HS-5 (cell line): ENCODE measurements around the gene GH2.
"Not testable (repeated sequence)": the region's sequence is repeated elsewhere in the genome, so short reads cannot be mapped to it uniquely, and the experiment has no call there.

Experiments used
- DNase-seq: peaks from one replicate; pipeline ENCODE4 v3.0.0-alpha.2; 2012; ENCODE audit warnings: low read depth

GH2 gene

DNA sequence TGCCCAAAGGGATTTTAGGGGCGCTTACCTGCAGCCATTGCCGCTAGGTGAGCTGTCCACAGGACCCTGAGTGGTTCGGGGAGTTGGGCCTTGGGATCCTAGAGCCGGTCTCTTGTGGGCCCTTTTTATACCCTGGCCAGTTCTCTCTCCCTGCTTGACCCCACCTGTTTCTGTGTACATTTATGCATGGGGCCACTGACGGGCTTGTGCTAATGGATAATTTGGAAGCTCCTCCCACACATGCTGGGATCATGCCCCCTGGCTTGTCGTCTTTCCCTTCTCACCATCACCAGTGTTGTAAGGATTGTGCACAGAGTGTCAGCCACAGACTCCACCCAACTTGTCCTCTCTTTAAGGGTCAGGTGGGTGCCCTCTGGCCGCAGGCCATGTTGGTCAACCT lies 8.2 kb downstream of the GH2 start, which contains the start of gene CSH2:
Gene CSH2 (minus strand): TSS at position 101 of the 400 bp plus-strand sequence. CDS start 63 bp downstream, at position 38.
- not testable (repeated sequence) for DNase-seq

DNA sequence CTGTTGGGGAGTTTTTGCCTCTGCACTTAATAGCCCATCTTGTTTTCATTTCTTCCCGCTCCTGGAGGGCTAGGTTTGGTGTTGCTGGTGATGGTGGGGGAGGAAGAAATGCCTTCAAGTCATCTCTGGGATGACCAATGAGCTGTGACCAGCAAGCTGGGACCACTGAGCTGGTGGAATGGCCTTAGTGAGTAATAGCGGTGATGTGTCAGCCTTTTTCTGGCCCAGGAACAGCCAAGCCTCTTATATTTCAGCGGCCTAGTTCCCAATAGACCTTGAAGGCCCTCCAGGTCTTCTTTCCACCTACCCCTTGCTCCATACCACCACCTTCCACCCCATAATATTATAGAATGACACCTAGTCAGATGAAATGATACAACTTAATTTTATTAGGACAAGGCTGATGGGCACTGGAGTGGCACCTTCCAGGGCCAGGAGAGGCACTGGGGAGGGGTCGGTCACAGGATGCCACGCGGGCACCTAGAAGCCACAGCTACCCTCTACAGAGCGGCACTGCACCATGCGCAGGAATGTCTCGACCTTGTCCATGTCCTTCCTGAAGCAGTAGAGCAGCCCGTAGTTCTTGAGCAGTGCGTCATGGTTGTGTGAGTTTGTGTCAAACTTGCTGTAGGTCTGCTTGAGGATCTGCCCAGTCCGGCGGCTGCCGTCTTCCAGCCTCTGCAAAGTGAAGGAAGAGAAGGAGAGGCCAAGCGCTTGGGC lies 9.9 kb downstream of the GH2 start:
- not testable (repeated sequence) for DNase-seq

GRCh38 chr17:63870292-63870665 lies 11.5 kb downstream of the GH2 start:
- DNase-seq = not testable (repeated sequence)

- DNase-seq = not testable (repeated sequence)
These were observed 12.1 kb downstream of the GH2 start for GRCh38 chr17:63869491-63870291.

GRCh38 chr17:63866625-63867024 lies 15.1 kb downstream of the GH2 start:
- not testable (repeated sequence) for DNase-seq

DNA sequence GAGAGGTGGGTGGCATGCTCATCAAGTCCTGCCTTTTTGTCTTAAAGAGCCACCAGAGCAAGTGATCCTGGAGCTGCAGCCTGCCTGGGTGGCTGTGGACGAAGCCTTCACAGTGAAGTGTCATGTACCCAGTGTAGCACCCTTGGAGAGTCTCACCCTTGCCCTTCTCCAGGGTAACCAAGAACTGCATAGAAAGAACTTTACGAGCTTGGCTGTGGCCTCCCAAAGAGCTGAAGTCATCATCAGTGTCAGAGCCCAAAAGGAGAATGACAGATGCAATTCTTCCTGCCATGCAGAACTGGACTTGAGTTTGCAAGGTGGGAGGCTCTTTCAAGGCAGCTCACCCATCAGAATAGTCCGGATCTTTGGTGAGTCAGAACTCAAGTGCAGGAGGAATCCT lies 22.5 kb downstream of the GH2 start:
- DNase-seq = no peak

DNA sequence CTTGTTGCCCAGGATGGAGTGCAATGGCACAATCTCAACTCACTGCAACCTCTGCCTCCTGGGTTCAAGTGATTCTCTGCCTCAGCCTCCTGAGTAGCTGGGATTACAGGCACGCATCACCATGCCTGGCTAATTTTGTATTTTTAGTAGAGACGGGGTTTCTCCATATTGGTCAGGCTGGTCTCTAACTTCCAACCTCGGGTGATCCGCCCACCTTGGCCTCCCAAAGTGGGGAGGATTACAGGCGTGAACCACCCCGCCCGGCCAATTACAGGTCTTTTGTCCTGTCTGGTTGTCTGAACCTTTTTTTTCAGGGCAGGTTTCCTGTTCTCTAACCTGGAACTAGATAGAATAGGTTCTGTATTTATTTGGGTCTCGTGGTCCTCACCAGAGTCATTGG lies 25.3 kb downstream of the GH2 start:
- DNase-seq = not testable (repeated sequence)

- no peak for DNase-seq
These were observed 26.6 kb downstream of the GH2 start for GRCh38 chr17:63855185-63855584.

DNA sequence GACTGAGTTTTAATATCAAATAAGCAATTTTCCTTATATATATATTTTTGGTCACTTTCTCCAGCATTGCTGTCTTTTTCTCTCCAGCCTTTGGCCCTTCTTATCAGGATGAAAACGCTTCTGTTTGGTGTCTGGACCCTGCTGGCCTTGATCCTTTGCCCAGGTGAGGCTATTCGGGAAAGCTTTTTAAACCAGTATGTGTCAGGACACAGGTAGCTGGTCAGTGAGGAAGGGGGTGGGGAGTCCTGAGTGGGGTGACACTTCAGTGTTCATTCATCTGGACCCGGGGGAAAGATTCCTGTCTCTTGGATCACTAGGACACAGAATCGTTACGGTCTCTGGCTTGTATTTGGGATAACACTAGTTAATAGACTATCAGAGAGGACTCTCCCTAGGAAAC lies 27.0 kb downstream of the GH2 start:
- no peak for DNase-seq

DNA sequence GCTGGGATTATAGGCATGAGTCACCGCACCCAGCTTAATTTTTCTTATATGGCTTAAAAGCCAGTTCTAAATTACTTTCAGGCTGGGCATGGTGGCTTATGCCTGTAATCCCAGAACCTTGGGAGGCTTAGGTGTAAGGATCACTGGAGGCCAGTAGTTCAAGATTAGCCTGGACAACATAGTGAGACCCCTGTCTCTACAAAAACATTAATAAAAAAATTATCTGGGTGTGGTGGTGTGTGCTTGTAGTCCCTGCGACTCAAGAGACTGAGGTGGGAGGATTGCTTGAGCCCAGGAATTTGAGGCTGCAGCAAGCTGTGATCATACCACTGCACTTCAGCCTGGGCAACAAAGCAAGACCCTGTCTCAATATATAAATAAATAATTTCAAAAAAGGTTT lies 28.5 kb downstream of the GH2 start:
- DNase-seq = no peak

DNA sequence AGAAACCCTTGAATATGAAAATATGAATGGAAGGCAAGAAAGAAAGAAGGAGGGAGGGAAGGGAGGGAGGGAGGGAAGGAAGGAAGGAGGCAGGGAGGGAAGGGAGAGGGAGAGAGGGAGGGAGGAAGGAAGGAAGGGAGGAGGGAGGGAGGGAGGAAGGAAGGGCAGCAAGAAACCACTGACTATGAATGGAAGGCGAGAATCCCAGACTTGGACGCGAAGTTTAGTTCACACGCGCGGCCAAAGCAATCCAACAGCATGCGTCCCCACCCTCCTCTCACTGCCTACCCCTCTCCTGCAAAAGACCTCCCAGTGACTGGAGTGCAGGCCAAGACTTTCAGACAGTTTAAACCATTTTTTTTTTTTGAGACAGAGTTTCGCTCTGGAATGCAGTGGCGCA lies 31.3 kb downstream of the GH2 start:
- DNase-seq = no peak

DNA sequence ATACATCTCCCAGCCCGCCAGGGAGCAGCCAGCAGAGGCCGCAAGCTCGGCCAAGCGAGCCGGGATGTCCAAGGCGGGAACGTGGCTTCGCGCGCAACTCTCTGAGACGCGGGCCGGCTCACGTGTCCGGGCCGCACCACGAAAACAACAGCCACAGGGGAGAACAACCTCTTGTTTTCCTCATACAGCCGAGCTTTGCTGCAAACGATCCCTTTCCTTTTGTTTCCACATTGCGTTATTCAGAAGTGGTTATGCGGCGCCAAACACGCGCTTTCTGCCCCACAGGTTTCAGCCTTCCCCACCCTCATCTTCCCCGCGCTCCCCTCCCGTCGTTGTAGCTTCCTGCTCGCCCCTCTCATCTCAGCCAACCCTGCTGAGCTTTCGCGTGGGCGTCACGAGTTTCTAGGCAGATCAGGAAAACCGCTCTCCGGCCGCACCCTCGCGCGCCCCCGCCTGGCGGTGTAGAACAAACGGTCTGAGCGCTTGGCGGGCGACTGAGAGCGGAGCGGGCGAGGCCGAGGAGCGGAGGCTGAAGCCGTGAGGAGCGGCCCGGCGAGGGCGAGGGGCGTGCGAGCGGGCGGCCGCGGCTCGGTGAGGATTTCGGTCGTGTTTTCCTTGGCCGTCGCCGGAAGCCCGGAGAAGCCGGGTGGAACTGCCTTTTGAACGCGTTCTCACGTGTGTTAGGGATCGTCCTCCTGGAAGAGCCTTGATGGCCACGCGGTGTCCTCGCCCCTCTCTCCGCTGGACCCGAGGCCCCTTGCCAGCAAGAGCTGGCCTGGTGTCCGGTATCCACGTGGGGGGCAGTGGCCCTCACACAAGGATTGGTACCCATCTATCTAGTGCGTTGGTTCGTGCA lies 32.7 kb downstream of the GH2 start:
- peak; percentile 93 for DNase-seq

DNA sequence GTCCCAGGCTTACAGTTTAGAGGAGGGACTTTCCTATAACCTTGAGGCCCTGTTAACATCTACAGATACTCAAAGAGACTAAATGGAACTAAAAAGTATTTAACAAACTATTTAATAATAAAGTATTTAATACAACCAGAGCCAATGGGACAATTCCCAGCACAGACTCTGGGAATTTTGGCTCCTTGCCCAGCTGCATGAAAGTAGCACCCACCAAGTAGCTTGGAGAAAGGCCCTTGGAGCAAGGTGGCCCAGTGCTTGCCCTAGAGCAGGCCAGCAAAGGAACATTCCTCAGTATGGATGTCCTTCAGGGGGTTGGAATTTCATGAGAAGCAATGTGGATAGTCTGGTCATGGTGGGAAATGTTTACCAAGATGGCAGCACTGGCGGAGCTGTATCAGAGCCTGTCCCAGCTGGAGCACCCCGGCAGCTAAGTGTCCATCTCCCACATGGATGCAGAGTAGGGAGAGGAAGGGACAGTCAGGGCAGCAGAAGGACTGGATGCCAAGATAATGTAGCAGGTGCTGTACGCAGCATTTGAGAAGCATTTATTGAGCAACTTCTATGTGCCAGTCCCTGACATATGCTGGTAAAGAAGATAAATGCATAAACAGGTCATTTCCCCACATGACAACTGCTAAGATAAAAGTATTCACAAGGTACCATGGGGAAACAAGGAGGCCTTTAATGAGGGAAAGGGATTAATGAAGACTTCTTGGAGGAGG lies 34.1 kb downstream of the GH2 start:
- no peak for DNase-seq

DNA sequence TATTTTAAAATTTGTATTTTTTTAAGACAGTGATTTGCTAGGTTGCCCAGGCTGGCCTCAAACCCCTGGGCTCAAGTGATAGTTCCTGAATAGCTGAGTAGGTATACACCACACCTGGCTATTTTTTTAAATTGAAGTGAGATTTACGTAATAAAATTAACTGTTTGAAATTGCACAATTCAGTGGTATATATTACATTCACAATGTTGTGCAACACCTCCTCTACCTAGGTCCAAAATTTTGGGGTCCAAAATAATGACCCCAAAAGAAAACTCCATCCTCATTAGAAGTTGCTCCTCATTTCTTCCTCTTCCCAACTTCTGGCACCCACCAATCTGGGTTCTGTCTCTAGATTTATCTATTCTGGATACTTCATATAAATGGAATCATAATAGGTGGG lies 36.2 kb downstream of the GH2 start:
- no peak for DNase-seq

GRCh38 chr17:63843910-63844677 lies 37.6 kb downstream of the GH2 start:
- no peak for DNase-seq

DNA sequence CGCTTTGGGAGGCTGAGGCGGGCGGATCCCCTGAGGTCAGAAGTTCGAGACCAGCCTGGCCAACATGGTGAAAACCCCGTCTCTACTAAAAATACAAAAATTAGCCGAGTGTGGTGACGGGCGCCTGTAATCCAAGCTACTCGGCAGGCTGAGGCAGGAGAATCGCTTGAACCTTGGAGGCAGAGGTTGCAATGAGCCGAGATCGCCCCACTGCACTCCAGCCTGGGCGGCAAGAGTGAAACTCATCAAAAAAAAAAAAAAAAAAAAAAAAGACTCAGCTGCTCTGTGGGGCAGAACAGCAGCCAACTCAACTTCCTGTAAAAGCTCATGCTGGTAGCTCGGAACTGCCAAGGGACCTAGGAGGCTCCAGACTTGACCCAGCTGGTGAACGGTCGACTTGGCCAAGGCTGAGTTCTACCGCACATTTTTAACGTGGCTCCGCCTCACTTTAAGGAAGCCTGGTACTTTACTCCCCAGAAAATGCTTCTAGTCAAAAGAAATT lies 38.3 kb downstream of the GH2 start:
- DNase-seq = not testable (repeated sequence)

DNA sequence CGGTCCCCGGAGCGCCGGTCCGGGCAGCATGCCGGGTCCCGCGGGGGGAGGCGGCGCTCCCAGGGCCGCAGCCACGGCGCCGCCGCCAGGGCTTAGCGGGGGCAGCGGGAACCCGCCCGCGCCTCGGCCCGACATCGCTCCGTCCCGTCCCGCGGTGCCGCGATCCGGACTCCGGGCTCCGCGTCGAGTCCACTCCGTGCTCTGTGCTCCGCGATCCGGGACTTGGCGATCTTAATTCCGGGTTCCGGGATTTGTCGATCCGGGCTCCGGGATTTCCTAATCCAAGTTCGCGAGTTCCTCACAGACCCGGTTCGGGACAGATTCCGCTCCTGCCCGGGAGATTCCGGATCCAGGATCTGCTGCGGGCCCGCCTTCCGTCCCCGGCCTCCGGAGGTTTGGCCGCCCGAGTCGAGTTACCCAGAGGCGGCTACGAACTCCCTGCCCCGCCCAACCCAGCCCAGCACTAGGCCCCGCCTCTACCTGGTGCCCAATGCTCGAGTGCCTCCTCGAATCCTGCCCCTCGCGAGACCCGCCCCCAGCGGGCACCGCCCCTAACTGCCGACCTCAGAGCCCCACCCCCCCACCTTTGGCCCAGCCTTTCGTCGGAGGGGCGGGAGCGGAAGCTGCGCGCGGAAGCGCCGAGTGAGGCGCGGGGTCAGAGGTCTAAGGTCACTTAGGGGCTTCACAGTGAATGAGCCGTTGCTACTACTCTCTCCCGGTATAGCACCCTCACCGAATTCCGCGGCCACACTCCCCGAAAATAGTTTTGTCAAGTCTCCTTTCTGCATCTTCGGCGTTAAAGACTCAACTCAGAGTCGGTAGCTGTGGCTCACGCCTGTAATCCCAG lies 39.0 kb downstream of the GH2 start, which contains the start of gene SMARCD2:
Gene SMARCD2 (minus strand): TSS at position 146 of the 847 bp plus-strand sequence. CDS start 11 bp downstream, at position 135.
- peak; percentile 95 for DNase-seq

- DNase-seq = no peak
These were observed 39.6 kb downstream of the GH2 start for GRCh38 chr17:63842173-63842539.

DNA sequence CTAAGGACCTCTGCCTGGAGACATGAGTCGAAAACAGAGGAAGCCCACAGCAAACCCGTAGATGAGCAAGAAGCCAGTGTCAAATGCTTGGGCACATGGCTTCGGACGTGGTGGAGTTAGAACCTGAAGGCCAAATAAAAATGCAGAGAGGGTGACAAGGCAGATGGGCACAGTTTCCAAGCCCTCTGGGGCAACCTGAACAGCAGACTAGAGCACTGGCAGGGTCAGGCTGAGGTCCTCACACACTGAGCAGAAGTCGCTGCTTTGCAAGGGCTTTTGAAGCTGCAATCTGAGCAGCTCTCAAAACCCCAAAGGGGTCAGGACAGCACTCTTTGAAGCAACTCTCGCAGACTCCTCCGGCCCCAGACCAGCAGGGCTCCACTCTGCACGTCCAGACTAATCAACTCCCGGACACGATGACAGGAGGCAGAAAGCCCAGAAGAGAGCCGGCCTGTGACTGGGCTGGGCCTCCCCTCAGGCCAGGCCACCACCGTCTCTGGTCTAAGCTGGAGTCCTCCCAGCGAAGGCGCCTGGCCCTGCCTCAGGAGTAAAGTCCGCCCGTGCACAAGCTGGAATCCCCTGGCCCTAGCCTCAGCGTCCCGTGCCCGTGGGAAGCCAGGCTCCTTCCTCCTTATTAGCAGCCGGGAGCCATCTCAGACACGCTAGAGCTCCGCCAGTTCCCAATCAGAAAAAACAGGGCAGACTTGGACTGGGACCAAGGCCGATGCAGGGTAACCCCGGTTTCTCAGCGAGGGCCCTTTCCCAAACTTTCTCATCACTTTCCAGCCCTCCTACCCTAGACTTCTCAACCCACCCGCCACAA lies 40.2 kb downstream of the GH2 start:
- DNase-seq = no peak
